Dendritic cell treated with granulocyte-macrophage colony-stimulating factor and Interleukin-4, amounts not matched to agents 40 ng/mL and 50 ng/mL, for 4 days (primary cell): Measurements from ENCODE around the gene OPN3.
A peak's percentile ranks its signal among the peaks of the same experiment; 100 is the strongest.

ENCODE experiments used
- H3K27ac Mint-ChIP-seq: one replicate; pipeline ENCODE4 v1.8.0; 2022; ENCODE audit warnings: mild to moderate bottlenecking, mixed read lengths
- H3K27me3 Mint-ChIP-seq: one replicate; pipeline ENCODE4 v1.8.0; 2022; ENCODE audit warnings: mild to moderate bottlenecking, mixed read lengths
- H3K36me3 Mint-ChIP-seq: one replicate; pipeline ENCODE4 v1.8.0; 2022; ENCODE audit warnings: low read depth, mixed read lengths
- H3K4me1 Mint-ChIP-seq: one replicate; pipeline ENCODE4 v1.8.0; 2022; ENCODE audit warnings: low read depth, mixed read lengths
- H3K4me3 Mint-ChIP-seq: one replicate; pipeline ENCODE4 v1.8.0; 2022; ENCODE audit warnings: mild to moderate bottlenecking, moderate library complexity, mixed read lengths
- H3K9me3 Mint-ChIP-seq: one replicate; pipeline ENCODE4 v1.8.0; 2022; ENCODE audit warnings: mixed read lengths
- intact Hi-C: fragments of 100-400 bp; cut with micrococcal nuclease; formaldehyde crosslinking; loops from one replicate; pipeline ENCODE4 v1.15.0; 2022

The OPN3 gene

GRCh38 chr1:241638909-241639622, 1.1 kb downstream of the OPN3 start:
- H3K4me3 Mint-ChIP-seq, result peak overlapping the region; percentile 93
- no peaks in the 10 kb centered on the region for H3K27me3 Mint-ChIP-seq
- H3K9me3 Mint-ChIP-seq, result no peaks in the 10 kb centered on the region
- H3K36me3 Mint-ChIP-seq, result peaks cover 25% of the 10 kb centered on the region
- H3K27ac Mint-ChIP-seq, result peak overlapping the region; percentile 92
- H3K4me1 Mint-ChIP-seq, result peaks cover 44% of the 10 kb centered on the region
- intact Hi-C loops, result no loop called here

GRCh38 chr1:241638099-241638682, 2.0 kb downstream of the OPN3 start:
- peak overlapping the region; percentile 52 for H3K4me3 Mint-ChIP-seq
- H3K27me3 Mint-ChIP-seq, result no peaks in the 10 kb centered on the region
- intact Hi-C loops, result no loop called here
- peak overlapping the region; percentile 33 for H3K27ac Mint-ChIP-seq
- H3K9me3 Mint-ChIP-seq, result no peaks in the 10 kb centered on the region
- peaks cover 28% of the 10 kb centered on the region for H3K36me3 Mint-ChIP-seq
- peaks cover 39% of the 10 kb centered on the region for H3K4me1 Mint-ChIP-seq

GRCh38 chr1:241637604-241638003, 2.6 kb downstream of the OPN3 start:
- Mint-ChIP-seq H3K4me3 (peak overlapping the region; percentile 52), H3K27ac (peak overlapping the region; percentile 33), H3K4me1 (peaks cover 39% of the 10 kb centered on the region), H3K36me3 (peaks cover 28% of the 10 kb centered on the region), H3K9me3 (no peaks in the 10 kb centered on the region), H3K27me3 (no peaks in the 10 kb centered on the region)
- intact Hi-C loops, result no loop called here

- Mint-ChIP-seq H3K27ac (no peak overlapping the region), H3K9me3 (no peaks in the 10 kb centered on the region), H3K4me3 (peak overlapping the region; percentile 1), H3K36me3 (peaks cover 32% of the 10 kb centered on the region), H3K27me3 (no peaks in the 10 kb centered on the region), H3K4me1 (peaks cover 39% of the 10 kb centered on the region)
- intact Hi-C loops, result no loop called here
Observed at GRCh38 chr1:241637046-241637590, 3.1 kb downstream of the OPN3 start.

GRCh38 chr1:241636291-241636690, 3.9 kb downstream of the OPN3 start:
- intact Hi-C loops, result no loop called here
- H3K4me1 Mint-ChIP-seq, result peaks cover 39% of the 10 kb centered on the region
- no peak overlapping the region for H3K4me3 Mint-ChIP-seq
- no peaks in the 10 kb centered on the region for H3K27me3 Mint-ChIP-seq
- no peak overlapping the region for H3K27ac Mint-ChIP-seq
- H3K9me3 Mint-ChIP-seq, result no peaks in the 10 kb centered on the region
- H3K36me3 Mint-ChIP-seq, result peaks cover 39% of the 10 kb centered on the region

GRCh38 chr1:241635556-241636152, 4.5 kb downstream of the OPN3 start:
- Mint-ChIP-seq H3K9me3 (no peaks in the 10 kb centered on the region), H3K4me1 (peaks cover 36% of the 10 kb centered on the region), H3K27me3 (no peaks in the 10 kb centered on the region), H3K27ac (no peak overlapping the region), H3K36me3 (peaks cover 39% of the 10 kb centered on the region), H3K4me3 (no peak overlapping the region)
- intact Hi-C loops, result no loop called here

- Mint-ChIP-seq H3K9me3 (no peaks in the 10 kb centered on the region), H3K27ac (no peak overlapping the region), H3K36me3 (peaks cover 31% of the 10 kb centered on the region), H3K4me3 (no peak overlapping the region), H3K27me3 (no peaks in the 10 kb centered on the region), H3K4me1 (peaks cover 29% of the 10 kb centered on the region)
- intact Hi-C loops, result no loop called here
Observed at GRCh38 chr1:241632987-241633386, 7.2 kb downstream of the OPN3 start.

- Mint-ChIP-seq H3K4me1 (peaks cover 22% of the 10 kb centered on the region), H3K27ac (no peak overlapping the region), H3K4me3 (no peak overlapping the region), H3K27me3 (no peaks in the 10 kb centered on the region), H3K9me3 (no peaks in the 10 kb centered on the region), H3K36me3 (peaks cover 31% of the 10 kb centered on the region)
- intact Hi-C loops, result no loop called here
Observed at GRCh38 chr1:241631674-241632073, 8.5 kb downstream of the OPN3 start.

GRCh38 chr1:241630899-241631298, 9.3 kb downstream of the OPN3 start:
- intact Hi-C loops, result no loop called here
- H3K9me3 Mint-ChIP-seq, result no peaks in the 10 kb centered on the region
- H3K4me3 Mint-ChIP-seq, result no peak overlapping the region
- no peaks in the 10 kb centered on the region for H3K27me3 Mint-ChIP-seq
- no peak overlapping the region for H3K27ac Mint-ChIP-seq
- peaks cover 31% of the 10 kb centered on the region for H3K36me3 Mint-ChIP-seq
- peaks cover 22% of the 10 kb centered on the region for H3K4me1 Mint-ChIP-seq

GRCh38 chr1:241630476-241630875, 9.7 kb downstream of the OPN3 start:
- no peaks in the 10 kb centered on the region for H3K27me3 Mint-ChIP-seq
- no peaks in the 10 kb centered on the region for H3K9me3 Mint-ChIP-seq
- H3K36me3 Mint-ChIP-seq, result peaks cover 28% of the 10 kb centered on the region
- no peak overlapping the region for H3K4me3 Mint-ChIP-seq
- no peak overlapping the region for H3K27ac Mint-ChIP-seq
- peaks cover 20% of the 10 kb centered on the region for H3K4me1 Mint-ChIP-seq
- intact Hi-C loops, result no loop called here

- peaks cover 16% of the 10 kb centered on the region for H3K4me1 Mint-ChIP-seq
- no peak overlapping the region for H3K27ac Mint-ChIP-seq
- intact Hi-C loops, result no loop called here
- H3K4me3 Mint-ChIP-seq, result no peak overlapping the region
- no peaks in the 10 kb centered on the region for H3K27me3 Mint-ChIP-seq
- peaks cover 23% of the 10 kb centered on the region for H3K36me3 Mint-ChIP-seq
- no peaks in the 10 kb centered on the region for H3K9me3 Mint-ChIP-seq
Observed at GRCh38 chr1:241630005-241630404, 10.2 kb downstream of the OPN3 start.

- H3K4me1 Mint-ChIP-seq, result peaks cover 22% of the 10 kb centered on the region
Observed at GRCh38 chr1:241627453-241628259, 12.5 kb downstream of the OPN3 start.

GRCh38 chr1:241624935-241625334, 15.2 kb downstream of the OPN3 start:
- Mint-ChIP-seq H3K36me3 (peaks cover 25% of the 10 kb centered on the region), H3K27me3 (no peaks in the 10 kb centered on the region), H3K9me3 (no peaks in the 10 kb centered on the region), H3K27ac (no peak overlapping the region), H3K4me3 (no peak overlapping the region), H3K4me1 (peaks cover 29% of the 10 kb centered on the region)
- intact Hi-C loops, result no loop called here

More at GRCh38 chr1:241627453-241628259, 12.5 kb downstream of the OPN3 start:
- H3K27me3 Mint-ChIP-seq, result no peaks in the 10 kb centered on the region
- peak overlapping the region; percentile 67 for H3K27ac Mint-ChIP-seq
- intact Hi-C loops, result loop anchor here (1.0 kb wide), 2 partner anchors 16 to 96 kb away; no protein-coding TSS in a partner anchor
- H3K36me3 Mint-ChIP-seq, result peaks cover 24% of the 10 kb centered on the region
- no peak overlapping the region for H3K4me3 Mint-ChIP-seq
- no peaks in the 10 kb centered on the region for H3K9me3 Mint-ChIP-seq
